Measurements from ENCODE around the gene CCDC18.

DNA sequence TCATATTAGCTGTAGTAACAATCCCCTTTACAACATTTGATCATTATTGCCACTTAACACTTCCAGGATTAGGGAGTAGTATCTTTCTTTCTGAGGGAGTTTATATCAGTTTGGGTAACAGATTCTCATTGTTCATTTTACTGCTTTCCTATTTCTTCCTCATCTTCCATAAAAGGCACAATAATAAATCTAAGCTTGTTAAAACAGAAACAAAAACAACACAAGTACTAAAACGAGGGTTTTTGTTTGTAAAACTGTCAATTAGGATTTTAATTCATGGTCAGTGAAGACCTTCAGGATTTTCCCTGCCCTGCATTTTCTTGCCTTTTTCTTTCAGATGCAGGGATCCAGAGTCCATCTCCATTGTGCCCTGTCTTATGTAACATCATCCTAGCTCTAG lies 29.8 kb upstream of the CCDC18 start:
- TF ChIP-seq, protein P1, sequence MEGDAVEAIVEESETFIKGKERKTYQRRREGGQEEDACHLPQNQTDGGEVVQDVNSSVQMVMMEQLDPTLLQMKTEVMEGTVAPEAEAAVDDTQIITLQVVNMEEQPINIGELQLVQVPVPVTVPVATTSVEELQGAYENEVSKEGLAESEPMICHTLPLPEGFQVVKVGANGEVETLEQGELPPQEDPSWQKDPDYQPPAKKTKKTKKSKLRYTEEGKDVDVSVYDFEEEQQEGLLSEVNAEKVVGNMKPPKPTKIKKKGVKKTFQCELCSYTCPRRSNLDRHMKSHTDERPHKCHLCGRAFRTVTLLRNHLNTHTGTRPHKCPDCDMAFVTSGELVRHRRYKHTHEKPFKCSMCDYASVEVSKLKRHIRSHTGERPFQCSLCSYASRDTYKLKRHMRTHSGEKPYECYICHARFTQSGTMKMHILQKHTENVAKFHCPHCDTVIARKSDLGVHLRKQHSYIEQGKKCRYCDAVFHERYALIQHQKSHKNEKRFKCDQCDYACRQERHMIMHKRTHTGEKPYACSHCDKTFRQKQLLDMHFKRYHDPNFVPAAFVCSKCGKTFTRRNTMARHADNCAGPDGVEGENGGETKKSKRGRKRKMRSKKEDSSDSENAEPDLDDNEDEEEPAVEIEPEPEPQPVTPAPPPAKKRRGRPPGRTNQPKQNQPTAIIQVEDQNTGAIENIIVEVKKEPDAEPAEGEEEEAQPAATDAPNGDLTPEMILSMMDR (IDR thresholded peaks at IDR 0.05): no peak
- TF ChIP-seq POLR2A (IDR thresholded peaks at IDR 0.05): no peak
- no peak for TF ChIP-seq EP300 (IDR thresholded peaks at IDR 0.05)
- no peak for TF ChIP-seq POLR2AphosphoS5 (IDR thresholded peaks at IDR 0.05)
